HCT116 (cell line): ENCODE measurements around the gene C18orf54. TPM values are rescaled to one million over a fixed set of nuclear protein-coding genes. Genes with fewer than 3 reads are reported as not detected.

Experiments used
- ATAC-seq: fragments of 200-7000 bp; cut with Tn5 transposase; 2 replicates; pipeline ENCODE4 v1.9.1; 2020; ENCODE audit warnings: mild to moderate bottlenecking, moderate library complexity
- BruUV-seq: library from RNA; stranded (reverse); fragments of 400-500 nt; replicated peaks from 2 replicates; lab custom pipeline; 2021; lab: Mats Ljungman, UMichigan
- CTCF ChIA-PET: fragments of 300-600 bp; sonication (Branson Sonifier 250); formaldehyde crosslinking; loops from one replicate; lab custom pipeline; 2021; ENCODE audit warnings: antibody characterized with exemption; lab: Charles Lee
- POLR2A ChIA-PET: fragments of 300-600, 350-600 bp; sonication (Branson Sonifier 250); formaldehyde crosslinking; loops from one replicate; lab custom pipeline; 2021; ENCODE audit warnings: antibody characterized with exemption; lab: Charles Lee
- RAD21 ChIA-PET, 2 experiments: fragments of 300-600 bp; sonication (Branson Sonifier 250); formaldehyde crosslinking; loops; one replicate each; lab custom pipeline; 2023; ENCODE audit warnings: low total read pairs in 2 of 2; ENCODE audit not compliant: uncharacterized antibody in 2 of 2, unreplicated experiment in 2 of 2, low non-redundant PET in 1 of 2; lab: Charles Lee
- DNase-seq: peaks from one replicate; pipeline ENCODE4 v3.0.0-alpha.2; 2010; ENCODE audit warnings: low read depth, low spot score
- H2AFZ ChIP-seq: fragments of 200-600 bp; shearing (Covaris generic), sonication (generic); 2 replicates; pipeline ENCODE4 v1.6.1; 2017; ENCODE audit warnings: low read depth, mixed run types, mixed read lengths, antibody characterized with exemption, low read length; ENCODE audit not compliant: poor library complexity, severe bottlenecking
- H3K27ac ChIP-seq: 2 replicates; pipeline ENCODE4 v1.5.1; 2012; ENCODE audit warnings: low read depth, low read length
- H3K27me3 ChIP-seq: fragments of 200-600 bp; sonication (generic); 2 replicates; pipeline ENCODE4 v1.6.1; 2016; ENCODE audit warnings: mixed run types, low read length, mixed read lengths; ENCODE audit not compliant: insufficient read depth
- H3K36me3 ChIP-seq, 2 experiments: fragments of 200-500 bp in 1 of 2; fragments of 200-600 bp in 1 of 2; sonication (Bioruptor generic) in 1 of 2; sonication (generic) in 1 of 2; 2 replicates each; pipeline versions ENCODE4 v1.5.1 to v1.6.1; 2014 to 2016; ENCODE audit warnings: low read length in 2 of 2, inconsistent platforms in 1 of 2, mixed read lengths in 1 of 2, mixed run types in 1 of 2; ENCODE audit not compliant: insufficient read depth in 2 of 2, control insufficient read depth in 1 of 2
- H3K4me1 ChIP-seq, 2 experiments: fragments of 200-600 bp in 1 of 2; sonication (generic) in 1 of 2; 2 replicates each; pipeline versions ENCODE4 v1.5.1 to v1.6.1; 2012 to 2017; ENCODE audit warnings: low read length in 2 of 2, inconsistent platforms in 1 of 2, mild to moderate bottlenecking in 1 of 2, mixed read lengths in 1 of 2, mixed run types in 1 of 2, moderate library complexity in 1 of 2; ENCODE audit not compliant: insufficient read depth in 2 of 2, control insufficient read depth in 1 of 2
- H3K4me2 ChIP-seq: fragments of 200-600 bp; sonication (generic); 2 replicates; pipeline ENCODE4 v1.6.1; 2017; ENCODE audit warnings: mixed run types, low read length, mixed read lengths
- H3K4me3 ChIP-seq, 2 experiments: fragments of 200-600 bp in 1 of 2; sonication (generic) in 1 of 2; replicated peaks in 1 of 2; 2 replicates each; pipeline ENCODE4 v1.5.1; 2011 to 2016; ENCODE audit warnings: low read length in 2 of 2, control low read depth in 1 of 2, low read depth in 1 of 2, mild to moderate bottlenecking in 1 of 2, mixed read lengths in 1 of 2, mixed run types in 1 of 2
- H3K79me2 ChIP-seq: fragments of 200-600 bp; sonication (generic); 2 replicates; pipeline ENCODE4 v1.6.1; 2017; ENCODE audit warnings: mild to moderate bottlenecking, mixed run types, low read length, moderate library complexity, mixed read lengths; ENCODE audit not compliant: insufficient read depth
- H3K9ac ChIP-seq: fragments of 200-600 bp; sonication (generic); 2 replicates; pipeline ENCODE4 v1.6.1; 2016; ENCODE audit warnings: low read length, mixed read lengths
- H3K9me2 ChIP-seq: fragments of 200-600 bp; sonication (generic), shearing (Covaris generic); 2 replicates; pipeline ENCODE4 v1.6.1; 2017; ENCODE audit warnings: mixed run types, mild to moderate bottlenecking, moderate library complexity; ENCODE audit not compliant: insufficient read depth
- H3K9me3 ChIP-seq, 2 experiments: fragments of 200-500 bp in 1 of 2; fragments of 200-600 bp in 1 of 2; sonication (Bioruptor generic) in 1 of 2; sonication (generic) in 1 of 2; 2 replicates each; pipeline ENCODE4 v1.6.1; 2014 to 2017; ENCODE audit warnings: low read length in 2 of 2, mixed read lengths in 2 of 2, inconsistent platforms in 1 of 2, low read depth in 1 of 2, mild to moderate bottlenecking in 1 of 2, mixed run types in 1 of 2, moderate library complexity in 1 of 2; ENCODE audit not compliant: control insufficient read depth in 1 of 2, insufficient read depth in 1 of 2
- H4K20me1 ChIP-seq: fragments of 200-600 bp; sonication (generic), shearing (Covaris generic); 2 replicates; pipeline ENCODE4 v1.6.1; 2017; ENCODE audit warnings: mixed run types, mild to moderate bottlenecking, moderate library complexity; ENCODE audit not compliant: insufficient read depth
- RAD21 ChIP-seq: IDR thresholded peaks from 2 replicates; pipeline ENCODE4 v1.6.1; 2012; ENCODE audit warnings: low read depth, mild to moderate bottlenecking
- intact Hi-C: fragments of 100-400 bp; cut with micrococcal nuclease; formaldehyde crosslinking; loops from 2 replicates; pipeline ENCODE4 v1.10.0; 2022
- total RNA-seq: library from RNA; stranded (reverse); gene quantifications from one replicate; pipeline ENCODE4 v1.2.1, GENCODE V29; 2021; ENCODE audit not compliant: unreplicated experiment
- TF ChIP-seq, protein P1 (sequence below): IDR thresholded peaks from 2 replicates; pipeline ENCODE4 v1.6.1; 2012
- TF ChIP-seq, protein P2 (sequence below): IDR thresholded peaks from 2 replicates; pipeline ENCODE4 v1.6.1; 2012
- TF ChIP-seq, protein P3 (sequence below), 3 experiments: fragments of 200-600 bp in 1 of 3; sonication (generic) in 1 of 3; IDR thresholded peaks in 2 of 3; conservative IDR thresholded peaks in 1 of 3; 2 replicates each; pipeline ENCODE4 v1.5.1; 2012 to 2017; ENCODE audit warnings: low read depth in 2 of 3, low read length in 2 of 3, antibody characterized with exemption in 1 of 3, borderline replicate concordance in 1 of 3, control low read depth in 1 of 3, mild to moderate bottlenecking in 1 of 3, mixed read lengths in 1 of 3, mixed run types in 1 of 3, moderate library complexity in 1 of 3; ENCODE audit not compliant: insufficient read depth in 1 of 3

The C18orf54 gene
- total RNA-seq, 1 experiment from 2014 or later, result 10.0 TPM

DNA sequence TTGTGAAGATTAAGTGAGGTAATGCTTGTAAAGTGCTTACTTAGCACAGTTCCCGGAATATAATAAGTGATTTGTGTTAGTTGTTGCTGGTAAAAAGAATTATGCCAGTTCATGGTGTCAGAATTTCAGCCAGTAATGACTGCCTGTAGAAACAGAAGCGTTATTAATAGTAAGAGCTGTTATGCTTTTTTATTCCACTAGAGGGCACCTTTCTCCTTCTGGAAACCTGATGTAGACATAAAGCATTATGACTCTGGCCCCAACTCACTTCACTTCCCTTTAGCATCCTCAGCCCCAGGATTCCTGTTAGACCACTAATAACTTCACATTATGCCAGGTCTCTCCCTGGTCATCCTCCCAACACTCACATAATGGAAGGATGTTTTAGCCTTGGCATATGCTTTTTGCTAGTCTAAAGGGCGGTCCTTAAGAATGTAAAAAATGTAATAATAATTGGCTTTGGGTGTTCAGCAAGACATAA is 34.9 kb downstream of the C18orf54 start:
- no TSS peak for BruUV-seq
- H3K27me3 ChIP-seq, result no peaks in the 10 kb centered on the region
- CTCF ChIA-PET, result interaction anchor here (0.7 to 2.5 kb wide), 9 partner anchors 24 to 280 kb away, joined by 3 to 9 read pairs (median 6); partner anchors contain the start of genes C18orf54, POLI and STARD6
- no peaks in the 10 kb centered on the region for H4K20me1 ChIP-seq
- TF ChIP-seq, protein P1, sequence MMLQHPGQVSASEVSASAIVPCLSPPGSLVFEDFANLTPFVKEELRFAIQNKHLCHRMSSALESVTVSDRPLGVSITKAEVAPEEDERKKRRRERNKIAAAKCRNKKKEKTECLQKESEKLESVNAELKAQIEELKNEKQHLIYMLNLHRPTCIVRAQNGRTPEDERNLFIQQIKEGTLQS, result no peak
- peak; percentile 69 for TF ChIP-seq RAD21
- TF ChIP-seq, protein P2, sequence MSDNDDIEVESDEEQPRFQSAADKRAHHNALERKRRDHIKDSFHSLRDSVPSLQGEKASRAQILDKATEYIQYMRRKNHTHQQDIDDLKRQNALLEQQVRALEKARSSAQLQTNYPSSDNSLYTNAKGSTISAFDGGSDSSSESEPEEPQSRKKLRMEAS, result no peak
- TF ChIP-seq, protein P3, sequence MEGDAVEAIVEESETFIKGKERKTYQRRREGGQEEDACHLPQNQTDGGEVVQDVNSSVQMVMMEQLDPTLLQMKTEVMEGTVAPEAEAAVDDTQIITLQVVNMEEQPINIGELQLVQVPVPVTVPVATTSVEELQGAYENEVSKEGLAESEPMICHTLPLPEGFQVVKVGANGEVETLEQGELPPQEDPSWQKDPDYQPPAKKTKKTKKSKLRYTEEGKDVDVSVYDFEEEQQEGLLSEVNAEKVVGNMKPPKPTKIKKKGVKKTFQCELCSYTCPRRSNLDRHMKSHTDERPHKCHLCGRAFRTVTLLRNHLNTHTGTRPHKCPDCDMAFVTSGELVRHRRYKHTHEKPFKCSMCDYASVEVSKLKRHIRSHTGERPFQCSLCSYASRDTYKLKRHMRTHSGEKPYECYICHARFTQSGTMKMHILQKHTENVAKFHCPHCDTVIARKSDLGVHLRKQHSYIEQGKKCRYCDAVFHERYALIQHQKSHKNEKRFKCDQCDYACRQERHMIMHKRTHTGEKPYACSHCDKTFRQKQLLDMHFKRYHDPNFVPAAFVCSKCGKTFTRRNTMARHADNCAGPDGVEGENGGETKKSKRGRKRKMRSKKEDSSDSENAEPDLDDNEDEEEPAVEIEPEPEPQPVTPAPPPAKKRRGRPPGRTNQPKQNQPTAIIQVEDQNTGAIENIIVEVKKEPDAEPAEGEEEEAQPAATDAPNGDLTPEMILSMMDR (IDR thresholded peaks at IDR 0.05 in 2 of 3, conservative IDR thresholded peaks at IDR 0.05 in 1 of 3; ENCODE audit: borderline replicate concordance in 1 of 3, insufficient read depth in 1 of 3, low read depth in 2 of 3, low read length in 2 of 3), result peak; percentile 52 to 79 (median 62); a peak in 5 of 6 replicates
- intact Hi-C loops, result loop anchor here (1.0 to 10.0 kb wide), 4 partner anchors 168 to 590 kb away; partner anchors contain the start of gene MBD2
- no peak overlapping the region for H3K4me3 ChIP-seq
- H3K4me1 ChIP-seq, result peaks cover 19 to 31% of the 10 kb centered on the region in 2 experiments
- no peaks in the 10 kb centered on the region for H3K9me3 ChIP-seq
- H3K27ac ChIP-seq, result no peak overlapping the region
- no peaks in the 10 kb centered on the region for H3K36me3 ChIP-seq
- peak; percentile 58 for ATAC-seq
- POLR2A ChIA-PET, result interaction anchor here (1.2 kb wide), 1 partner anchor 123 kb away, joined by 3 read pairs; the partner anchor contains the start of gene POLI
- no peak overlapping the region for H3K9ac ChIP-seq
- H3K9me2 ChIP-seq, result no peaks in the 10 kb centered on the region
- RAD21 ChIA-PET, result interaction anchor here in 1 of 2 experiments (0.6 to 0.9 kb wide), 2 partner anchors 24 to 52 kb away, joined by 3 read pairs; no protein-coding TSS in a partner anchor
- no peaks in the 10 kb centered on the region for H3K79me2 ChIP-seq
- H2AFZ ChIP-seq, result peak overlapping the region; percentile 82
- DNase-seq, result peak; percentile 68
- H3K4me2 ChIP-seq, result peak overlapping the region; percentile 36; the same call in 1 of the 2 replicates
